DND-41 (cell line): ENCODE measurements around the gene ARFIP1.

Source experiments
- EZH2 ChIP-seq: IDR thresholded peaks from 3 replicates; pipeline ENCODE4 v1.6.1; 2012; ENCODE audit warnings: borderline replicate concordance, low read depth, mild to moderate bottlenecking, moderate library complexity, low read length, inconsistent platforms; ENCODE audit not compliant: severe bottlenecking
- TF ChIP-seq, protein P1 (sequence below): IDR thresholded peaks from 2 replicates; pipeline ENCODE4 v1.5.1; 2012; ENCODE audit warnings: borderline replicate concordance, low read length, moderate library complexity, mild to moderate bottlenecking; ENCODE audit not compliant: poor library complexity, severe bottlenecking; ENCODE audit errors: extremely low read depth

GRCh38 chr4:152856960-152857359, 77.2 kb downstream of the ARFIP1 start:
- TF ChIP-seq, protein P1, sequence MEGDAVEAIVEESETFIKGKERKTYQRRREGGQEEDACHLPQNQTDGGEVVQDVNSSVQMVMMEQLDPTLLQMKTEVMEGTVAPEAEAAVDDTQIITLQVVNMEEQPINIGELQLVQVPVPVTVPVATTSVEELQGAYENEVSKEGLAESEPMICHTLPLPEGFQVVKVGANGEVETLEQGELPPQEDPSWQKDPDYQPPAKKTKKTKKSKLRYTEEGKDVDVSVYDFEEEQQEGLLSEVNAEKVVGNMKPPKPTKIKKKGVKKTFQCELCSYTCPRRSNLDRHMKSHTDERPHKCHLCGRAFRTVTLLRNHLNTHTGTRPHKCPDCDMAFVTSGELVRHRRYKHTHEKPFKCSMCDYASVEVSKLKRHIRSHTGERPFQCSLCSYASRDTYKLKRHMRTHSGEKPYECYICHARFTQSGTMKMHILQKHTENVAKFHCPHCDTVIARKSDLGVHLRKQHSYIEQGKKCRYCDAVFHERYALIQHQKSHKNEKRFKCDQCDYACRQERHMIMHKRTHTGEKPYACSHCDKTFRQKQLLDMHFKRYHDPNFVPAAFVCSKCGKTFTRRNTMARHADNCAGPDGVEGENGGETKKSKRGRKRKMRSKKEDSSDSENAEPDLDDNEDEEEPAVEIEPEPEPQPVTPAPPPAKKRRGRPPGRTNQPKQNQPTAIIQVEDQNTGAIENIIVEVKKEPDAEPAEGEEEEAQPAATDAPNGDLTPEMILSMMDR = no peak
- TF ChIP-seq EZH2 = no peak
